GM19240 (cell line): ENCODE measurements around the gene NLGN3.

Source experiments
- DNase-seq: peaks from one replicate; pipeline ENCODE4 v3.0.0; 2011; ENCODE audit warnings: low spot score; ENCODE audit not compliant: insufficient read length

The NLGN3 gene

DNA sequence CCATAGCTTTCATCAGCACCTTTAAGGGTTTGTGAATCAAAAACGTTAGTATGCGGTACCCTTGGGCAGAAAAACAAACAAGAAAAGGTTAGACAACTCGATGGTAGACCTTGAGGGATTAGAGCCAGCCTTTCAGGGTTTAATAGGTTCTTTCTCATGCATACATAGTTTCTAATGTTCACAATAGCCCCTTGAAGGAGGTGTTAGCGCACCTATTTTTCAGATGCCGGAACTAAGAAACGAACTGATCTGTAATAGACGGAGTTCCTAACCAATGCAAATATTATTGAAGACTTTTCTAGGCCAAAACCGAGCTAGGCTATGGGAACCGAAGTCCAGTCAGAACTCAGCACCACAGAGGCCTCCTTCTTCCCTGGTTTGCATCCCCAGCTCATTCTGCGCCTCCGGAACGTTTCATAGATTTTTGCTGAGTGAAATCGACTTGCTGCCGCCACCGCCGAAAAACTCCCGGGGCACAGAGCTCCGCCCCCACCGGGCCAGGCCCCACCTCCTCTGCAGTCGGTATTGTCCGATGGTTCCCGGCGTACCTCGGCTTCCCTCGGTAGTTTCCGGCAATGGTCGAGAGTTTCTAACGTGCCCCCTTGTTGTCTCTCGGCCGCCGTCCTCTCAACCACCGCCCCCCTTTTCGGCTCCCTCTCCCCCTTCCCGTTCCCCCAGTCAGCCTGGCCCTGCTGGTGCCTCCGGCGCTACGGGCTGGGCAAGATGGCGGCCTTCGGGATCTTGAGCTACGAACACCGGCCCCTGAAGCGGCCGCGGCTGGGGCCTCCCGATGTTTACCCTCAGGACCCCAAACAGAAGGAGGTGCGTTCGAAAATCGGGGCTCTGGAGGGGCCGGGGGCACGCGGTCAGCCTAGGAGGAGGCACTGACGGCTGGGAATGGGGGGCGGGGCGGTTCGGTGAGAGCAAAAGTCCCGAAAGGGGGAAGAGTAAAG, 26.3 kb upstream of the NLGN3 start, which contains the start of gene MED12:
TSS of gene MED12 (plus strand) at position 565 of the 953 bp plus-strand sequence. CDS start at position 724, 159 bp downstream.
- DNase-seq: peak; percentile 55

DNA sequence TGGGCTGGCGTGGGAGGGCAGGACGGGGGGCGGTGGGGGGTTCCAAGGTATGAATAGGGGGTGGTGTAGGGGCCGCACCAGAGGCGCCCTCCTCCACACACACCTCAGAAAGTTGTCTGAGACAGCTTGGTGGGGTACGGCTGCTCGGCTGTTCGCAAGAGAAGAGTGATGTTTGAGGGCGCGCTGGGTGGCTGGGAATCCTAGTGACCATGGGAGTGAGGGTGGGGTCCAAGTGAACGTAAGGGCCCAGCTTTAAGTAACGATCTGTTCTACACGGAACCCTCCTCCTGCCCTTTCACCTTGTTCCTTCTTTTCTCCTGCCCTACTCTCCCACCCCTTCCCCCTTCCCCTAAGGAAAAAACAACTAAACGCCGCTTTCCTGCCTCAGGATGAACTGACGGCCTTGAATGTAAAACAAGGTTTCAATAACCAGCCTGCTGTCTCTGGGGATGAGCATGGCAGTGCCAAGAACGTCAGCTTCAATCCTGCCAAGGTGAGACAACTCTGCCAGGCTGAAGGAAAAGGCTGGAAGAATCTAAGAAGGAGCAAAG, 25.6 kb upstream of the NLGN3 start:
- DNase-seq: no peak

DNA sequence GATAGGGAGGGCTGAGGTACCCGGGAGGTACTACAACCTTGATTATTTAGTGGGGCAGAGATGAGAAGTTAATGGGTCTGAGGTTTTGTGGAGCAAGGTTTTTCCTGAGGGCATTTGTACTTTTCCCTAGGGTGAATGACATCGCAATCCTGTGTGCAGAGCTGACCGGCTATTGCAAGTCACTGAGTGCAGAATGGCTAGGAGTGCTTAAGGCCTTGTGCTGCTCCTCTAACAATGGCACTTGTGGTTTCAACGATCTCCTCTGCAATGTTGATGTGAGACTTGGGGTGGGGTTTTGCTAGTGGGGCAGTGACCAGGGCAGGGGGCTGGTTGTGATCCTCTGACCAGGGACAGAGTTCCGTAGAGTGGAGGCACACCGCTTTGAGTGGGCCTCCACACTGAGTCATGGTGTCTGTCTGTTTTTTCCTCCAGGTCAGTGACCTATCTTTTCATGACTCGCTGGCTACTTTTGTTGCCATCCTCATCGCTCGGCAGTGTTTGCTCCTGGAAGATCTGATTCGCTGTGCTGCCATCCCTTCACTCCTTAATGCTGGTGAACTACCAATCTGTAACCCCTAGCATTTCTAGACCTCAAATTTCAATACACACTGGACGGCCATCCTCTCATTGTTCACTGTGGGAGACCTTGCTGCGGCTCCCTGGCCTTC, 16.3 kb upstream of the NLGN3 start:
- no peak for DNase-seq

DNA sequence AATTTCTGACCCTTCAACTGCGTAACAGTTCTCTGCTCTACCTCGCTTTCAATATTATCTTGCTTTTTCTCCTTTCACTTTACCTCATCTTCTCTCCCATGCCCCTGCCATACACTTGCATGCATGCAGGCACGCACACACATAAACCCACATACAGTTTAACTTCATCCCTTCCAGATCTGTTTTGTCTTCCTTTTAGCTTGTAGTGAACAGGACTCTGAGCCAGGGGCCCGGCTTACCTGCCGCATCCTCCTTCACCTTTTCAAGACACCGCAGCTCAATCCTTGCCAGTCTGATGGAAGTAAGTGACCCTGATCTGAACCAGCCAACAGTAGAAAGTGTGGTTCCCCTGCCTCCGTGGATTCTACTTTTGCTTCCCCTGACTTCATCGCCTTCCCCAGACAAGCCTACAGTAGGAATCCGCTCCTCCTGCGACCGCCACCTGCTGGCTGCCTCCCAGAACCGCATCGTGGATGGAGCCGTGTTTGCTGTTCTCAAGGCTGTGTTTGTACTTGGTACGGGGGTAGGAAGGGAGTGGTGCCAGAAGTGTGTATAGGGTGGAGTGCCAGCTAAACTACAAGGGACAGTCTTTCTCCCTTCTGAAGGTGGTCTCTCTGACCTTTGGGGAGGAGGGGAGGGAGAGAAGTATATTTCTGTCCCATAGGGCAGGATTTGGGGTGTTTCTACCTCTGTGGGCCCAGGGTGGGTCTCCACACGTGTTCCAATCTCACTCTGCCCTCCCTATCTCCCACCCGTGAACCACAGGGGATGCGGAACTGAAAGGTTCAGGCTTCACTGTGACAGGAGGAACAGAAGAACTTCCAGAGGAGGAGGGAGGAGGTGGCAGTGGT, 15.5 kb upstream of the NLGN3 start:
- DNase-seq: peak; percentile 72

DNA sequence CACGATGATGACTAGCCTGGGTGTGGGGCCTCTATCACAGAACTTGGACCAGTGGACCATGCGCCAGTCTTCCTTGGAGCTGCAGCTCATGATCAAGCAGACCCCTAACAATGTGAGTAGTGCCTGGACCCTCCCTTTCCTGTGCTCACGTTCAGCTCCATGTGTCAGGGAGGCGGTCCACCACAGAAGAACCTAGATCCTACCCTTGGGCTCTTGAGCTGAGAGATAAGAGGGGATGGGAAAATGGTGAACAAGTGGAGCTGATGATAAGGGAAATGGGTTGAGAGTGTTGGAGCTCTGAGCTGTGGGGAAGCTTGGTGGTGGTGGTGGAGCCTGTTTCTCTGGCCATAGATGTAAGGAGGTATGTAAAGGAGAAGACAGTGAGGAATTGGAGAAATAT, 13.1 kb upstream of the NLGN3 start:
- no peak for DNase-seq

DNA sequence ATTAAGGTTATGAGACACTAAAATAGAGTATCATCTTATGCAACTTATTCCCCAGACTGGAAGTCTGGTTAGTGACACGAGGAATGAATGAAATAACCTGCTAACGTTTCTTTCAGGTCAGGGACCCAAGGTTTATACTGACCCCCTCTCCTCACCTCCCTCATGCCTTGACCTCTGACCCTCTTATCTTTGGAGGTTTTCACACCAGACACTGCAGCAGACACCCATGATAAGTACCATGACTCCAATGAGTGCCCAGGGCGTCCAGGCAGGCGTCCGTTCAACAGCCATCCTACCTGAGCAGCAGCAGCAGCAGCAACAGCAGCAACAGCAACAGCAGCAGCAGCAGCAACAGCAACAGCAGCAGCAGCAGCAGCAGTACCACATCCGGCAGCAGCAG, 4.2 kb upstream of the NLGN3 start:
- DNase-seq: no peak

DNA sequence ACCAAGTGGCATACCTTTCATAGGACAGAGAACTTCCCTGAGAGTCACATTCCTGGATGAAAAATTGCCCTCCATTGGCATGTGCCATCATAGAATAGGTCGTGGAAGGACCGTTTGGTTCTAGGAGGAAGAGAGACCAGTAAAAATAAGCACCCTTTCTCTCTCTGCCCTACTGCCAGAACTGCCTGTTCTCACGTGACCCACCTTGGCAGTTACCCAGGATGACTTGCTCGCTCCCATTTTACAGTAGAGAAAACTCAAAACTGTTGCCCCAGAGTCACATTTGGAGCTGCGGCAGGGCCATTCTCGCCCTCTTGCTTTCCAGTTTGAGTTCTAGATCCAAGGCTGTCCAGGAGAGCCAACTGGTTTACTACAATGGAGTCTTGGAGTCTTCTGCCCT, 1.1 kb upstream of the NLGN3 start:
- DNase-seq: no peak

DNA sequence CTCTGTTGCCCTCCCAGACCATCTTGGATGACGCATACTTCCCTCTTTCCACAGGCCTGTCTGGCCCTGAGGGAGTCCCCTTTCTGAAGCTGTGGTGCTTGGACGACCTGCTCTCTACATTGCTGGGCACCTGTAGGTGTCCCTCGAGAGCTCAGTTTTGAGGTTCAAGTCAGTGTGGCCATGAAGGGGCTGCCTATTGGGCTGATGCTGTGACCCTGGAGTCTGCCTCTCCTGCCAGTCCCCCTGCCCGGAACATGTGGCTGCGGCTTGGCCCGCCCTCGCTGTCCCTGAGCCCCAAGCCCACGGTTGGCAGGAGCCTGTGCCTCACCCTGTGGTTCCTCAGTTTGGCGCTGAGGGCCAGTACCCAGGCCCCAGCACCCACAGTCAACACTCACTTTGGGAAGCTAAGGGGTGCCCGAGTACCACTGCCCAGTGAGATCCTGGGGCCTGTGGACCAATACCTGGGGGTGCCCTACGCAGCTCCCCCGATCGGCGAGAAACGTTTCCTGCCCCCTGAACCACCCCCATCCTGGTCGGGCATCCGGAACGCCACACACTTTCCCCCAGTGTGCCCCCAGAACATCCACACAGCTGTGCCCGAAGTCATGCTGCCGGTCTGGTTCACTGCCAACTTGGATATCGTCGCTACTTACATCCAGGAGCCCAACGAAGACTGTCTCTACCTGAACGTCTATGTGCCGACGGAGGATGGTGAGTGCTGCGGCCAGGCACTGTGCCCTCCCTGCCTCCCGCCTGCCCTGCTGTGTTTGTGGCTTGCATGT, 3.0 kb downstream of the NLGN3 start:
- no peak for DNase-seq

DNA sequence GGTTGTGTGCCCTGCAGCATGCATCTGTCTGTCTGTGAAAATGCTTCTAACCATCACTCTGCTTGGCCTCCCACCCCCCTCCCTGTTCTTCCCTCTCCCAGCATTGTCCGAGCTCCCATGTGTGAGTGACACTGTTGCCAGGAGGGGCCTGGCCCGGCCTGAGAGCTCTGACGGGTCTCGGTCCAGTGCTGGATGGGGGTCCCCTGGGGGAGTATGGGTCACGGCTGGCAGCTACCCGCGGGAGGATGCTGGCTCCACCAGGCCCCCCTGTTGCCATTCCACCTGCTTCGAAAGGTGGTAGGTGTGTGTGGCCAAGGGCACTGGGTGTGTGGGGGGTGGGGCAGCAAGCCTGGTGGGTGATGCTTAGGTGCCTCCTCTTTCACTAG, 3.6 kb downstream of the NLGN3 start:
- no peak for DNase-seq

DNA sequence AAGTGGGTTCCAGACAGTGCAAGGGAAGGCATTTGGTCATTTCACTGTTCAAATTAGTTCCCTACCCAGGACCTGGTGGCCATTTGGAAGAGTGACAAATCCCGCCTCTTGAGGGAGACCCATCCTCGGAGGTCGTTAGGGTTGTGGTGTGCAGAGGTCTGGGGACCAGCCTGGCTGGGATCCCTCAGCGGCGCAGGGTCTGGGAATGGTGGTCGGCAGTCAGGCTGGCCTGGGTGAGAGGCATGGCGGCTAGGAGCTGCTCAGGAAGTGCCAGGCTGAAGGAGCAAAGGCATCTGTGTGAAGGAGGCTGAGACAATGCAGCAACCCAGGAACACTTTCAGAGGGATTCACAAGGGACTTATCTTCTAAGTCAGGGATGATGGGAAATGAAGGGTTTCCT, 6.7 kb downstream of the NLGN3 start:
- no peak for DNase-seq

DNA sequence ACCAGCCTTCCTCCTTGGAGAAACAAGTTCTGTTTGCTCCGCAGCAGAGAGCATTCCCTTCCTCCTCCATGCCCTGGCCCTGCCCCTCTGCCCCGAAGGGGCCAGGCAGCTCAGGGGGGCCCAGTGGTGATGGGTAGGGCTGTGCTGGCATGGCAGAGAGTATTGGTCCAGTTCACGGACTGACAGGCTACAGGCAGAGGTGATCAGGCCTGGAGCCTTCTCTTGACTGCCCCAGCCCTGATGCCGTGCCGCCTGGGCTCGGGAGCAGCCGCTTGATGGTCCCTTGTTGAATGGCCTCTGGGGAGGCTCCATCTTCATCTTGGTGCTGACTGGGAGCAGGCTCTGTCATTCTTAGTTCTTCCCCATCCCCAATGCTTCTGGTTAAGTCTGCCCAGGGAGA, 9.6 kb downstream of the NLGN3 start:
- no peak for DNase-seq

DNA sequence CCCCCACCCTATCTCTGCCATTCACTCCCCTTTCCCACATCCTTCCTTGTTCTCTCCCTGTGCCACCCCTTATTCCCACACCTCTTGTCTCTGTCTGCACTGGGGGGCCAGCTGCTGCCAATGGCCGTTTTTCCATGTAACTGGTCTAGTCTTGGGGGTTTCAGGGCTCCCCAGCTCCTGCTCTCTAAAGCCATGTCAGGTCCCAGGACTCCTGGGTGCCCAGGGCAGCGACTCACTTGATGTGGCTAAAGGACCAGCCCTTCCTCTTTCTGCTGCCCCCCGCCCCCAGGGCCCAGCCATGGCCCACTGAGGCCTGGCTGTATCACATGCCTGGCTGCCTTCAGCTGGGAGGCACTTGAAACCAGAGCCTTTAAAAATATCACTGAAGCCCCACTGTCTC, 10.0 kb downstream of the NLGN3 start:
- no peak for DNase-seq

DNA sequence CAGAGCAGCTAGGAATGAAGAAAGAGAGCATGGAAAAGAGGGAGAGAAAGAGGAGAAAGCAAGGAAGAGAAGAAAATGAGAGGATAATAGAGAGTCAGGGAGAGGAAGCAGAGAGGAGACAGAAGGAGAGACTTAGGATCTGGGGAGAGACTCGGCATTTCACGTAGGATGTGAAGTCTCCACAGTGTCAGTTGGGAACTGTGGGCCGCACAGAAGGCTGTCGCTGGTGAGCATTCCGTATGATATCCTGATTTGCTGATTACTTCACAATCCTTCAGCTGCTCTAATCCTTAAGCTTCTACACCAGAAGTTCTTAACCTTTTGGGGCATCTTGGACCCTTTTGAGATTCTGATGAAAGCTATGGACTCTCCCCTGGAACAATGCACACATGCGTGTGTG, 14.0 kb downstream of the NLGN3 start:
- no peak for DNase-seq

DNA sequence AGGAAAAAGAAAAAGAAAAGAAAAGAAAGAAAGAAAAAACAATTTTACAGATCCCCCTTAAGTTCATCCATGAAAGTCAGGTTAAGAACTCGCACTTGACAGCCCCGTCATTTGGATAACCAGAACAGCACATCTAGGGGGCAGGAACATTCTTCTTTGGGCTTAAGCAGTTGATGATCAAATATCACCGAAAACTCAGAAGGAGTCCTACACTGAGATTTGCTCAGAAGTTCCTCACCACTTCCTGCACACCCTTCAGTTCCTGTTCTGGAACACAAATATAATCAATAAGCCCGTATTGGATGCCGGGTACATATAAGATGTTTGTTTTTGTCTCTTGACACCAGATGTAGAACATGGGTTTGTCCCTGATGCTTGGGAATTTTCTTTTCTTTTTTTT, 14.7 kb downstream of the NLGN3 start:
- DNase-seq: no peak

DNA sequence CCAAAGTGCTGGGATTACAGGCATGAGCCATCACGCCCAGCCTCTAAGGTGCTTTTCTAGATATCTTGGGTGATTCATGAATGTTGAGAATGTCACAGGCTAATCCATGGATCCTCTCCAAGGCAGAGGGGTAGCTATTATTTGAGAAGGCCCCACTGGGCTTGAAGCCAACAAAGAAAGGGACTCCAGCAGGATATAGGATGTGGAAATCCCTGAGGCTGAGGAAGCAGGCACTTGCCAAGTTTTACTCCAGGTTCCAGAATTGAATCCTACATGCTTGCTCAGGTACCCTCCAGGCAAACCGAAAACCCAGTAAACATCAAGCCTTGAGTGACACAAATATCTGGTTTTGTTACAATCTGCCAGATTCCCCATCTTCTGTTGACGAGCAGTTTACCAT, 15.8 kb downstream of the NLGN3 start:
- DNase-seq: no peak

DNA sequence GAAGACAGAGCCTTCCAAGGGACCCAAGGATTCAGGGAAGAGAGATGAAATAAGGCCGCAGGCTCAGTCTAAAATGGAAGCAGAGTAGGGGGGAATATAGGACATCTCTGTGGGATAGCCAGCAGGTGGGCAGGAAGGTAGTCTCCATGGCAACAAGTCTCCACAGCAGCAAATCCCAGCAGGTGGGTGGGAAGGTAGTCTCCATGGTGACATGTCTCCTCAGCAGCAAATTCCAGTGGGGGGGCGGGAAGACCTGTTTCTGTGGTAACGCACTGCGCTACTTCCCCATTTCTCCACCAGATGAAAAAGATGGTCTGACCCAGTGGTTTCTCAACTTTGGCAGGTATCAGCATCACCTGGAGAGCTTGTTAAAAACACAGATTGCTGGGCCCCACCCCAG, 18.3 kb downstream of the NLGN3 start:
- DNase-seq: no peak

DNA sequence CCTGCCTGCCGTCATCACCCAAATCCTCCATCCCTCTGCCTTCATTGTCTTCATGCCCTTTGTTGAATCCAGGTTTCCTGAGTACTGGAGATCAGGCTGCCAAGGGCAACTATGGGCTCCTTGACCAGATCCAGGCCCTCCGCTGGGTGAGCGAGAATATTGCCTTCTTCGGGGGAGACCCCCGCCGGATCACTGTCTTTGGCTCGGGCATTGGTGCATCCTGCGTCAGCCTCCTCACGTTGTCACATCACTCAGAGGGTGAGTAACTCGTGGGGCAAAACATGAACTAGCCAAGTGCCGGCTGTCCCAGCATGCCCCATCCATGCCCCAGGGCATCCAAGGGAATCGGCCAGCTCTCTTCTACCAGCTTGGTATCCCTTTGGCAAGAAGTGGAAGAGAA, 19.4 kb downstream of the NLGN3 start:
- no peak for DNase-seq

DNA sequence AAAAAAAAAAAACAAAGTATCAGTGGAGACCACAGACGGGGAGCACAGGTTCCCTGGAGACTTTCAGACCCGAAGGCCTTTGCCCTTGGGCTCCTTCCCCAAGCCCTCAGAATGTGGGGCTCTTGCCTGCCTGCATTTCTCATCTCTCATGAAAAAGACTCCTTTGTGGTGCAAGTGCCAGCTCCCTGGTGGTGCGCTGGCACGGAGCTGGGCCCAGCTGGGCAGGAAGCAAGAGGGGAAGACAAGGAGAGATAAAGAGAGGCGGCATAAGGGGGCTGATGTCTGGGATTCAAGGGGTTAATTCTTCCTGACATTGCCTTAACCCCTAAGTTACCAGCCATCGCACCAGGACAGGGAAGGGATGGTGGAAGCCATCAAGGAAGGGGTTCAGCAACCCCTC, 21.8 kb downstream of the NLGN3 start:
- DNase-seq: no peak

DNA sequence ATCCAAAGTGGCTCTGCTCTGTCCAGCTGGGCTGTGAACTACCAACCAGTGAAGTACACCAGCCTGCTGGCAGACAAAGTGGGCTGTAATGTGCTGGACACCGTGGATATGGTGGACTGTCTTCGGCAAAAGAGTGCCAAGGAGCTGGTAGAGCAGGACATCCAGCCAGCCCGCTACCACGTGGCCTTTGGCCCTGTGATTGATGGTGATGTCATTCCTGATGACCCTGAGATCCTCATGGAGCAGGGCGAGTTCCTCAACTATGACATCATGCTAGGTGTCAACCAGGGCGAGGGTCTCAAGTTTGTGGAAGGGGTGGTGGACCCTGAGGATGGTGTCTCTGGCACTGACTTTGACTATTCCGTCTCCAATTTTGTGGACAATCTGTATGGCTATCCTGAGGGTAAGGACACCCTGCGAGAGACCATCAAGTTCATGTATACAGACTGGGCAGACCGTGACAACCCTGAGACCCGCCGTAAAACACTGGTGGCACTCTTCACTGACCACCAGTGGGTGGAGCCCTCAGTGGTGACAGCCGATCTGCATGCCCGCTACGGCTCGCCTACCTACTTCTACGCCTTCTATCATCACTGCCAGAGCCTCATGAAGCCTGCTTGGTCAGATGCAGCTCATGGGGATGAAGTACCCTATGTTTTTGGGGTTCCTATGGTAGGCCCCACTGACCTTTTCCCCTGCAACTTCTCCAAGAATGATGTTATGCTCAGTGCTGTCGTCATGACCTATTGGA, 22.6 kb downstream of the NLGN3 start:
- DNase-seq: no peak

DNA sequence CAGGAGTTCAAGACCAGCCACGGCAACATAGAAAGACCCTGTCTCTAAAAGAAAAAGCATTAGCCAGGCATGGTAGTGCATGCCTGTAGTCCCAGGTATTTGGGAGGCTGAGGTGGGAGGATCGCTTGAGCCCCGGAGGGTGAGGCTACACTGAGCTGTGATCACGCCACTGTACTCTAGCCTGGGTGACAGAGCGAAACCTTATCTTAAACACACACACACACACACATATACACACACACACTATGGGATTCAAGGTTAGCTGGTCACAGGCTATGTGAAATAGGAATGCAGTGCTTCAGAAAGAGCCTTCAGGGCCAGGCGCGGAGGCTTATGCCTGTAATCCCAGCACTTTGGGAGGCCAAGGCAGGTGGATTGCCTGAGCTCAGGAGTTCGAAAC, 23.5 kb downstream of the NLGN3 start:
- DNase-seq: no peak
